Measurements from ENCODE around the gene ARHGAP28. TPM values are rescaled to one million over a fixed set of nuclear protein-coding genes. Genes with fewer than 3 reads are reported as not detected.

ARHGAP28 gene
- total RNA-seq, 2 donors from 2014 or later: 0.41 to 1.8 TPM

GRCh38 chr18:6948281-6949055 is 219.0 kb downstream of the ARHGAP28 start:
- H3K27me3 ChIP-seq (replicated peaks; ENCODE audit: insufficient read depth): no peaks in the 10 kb centered on the region
- no peak overlapping the region for H3K4me3 ChIP-seq
- TF ChIP-seq CTCF (IDR thresholded peaks at IDR 0.05): no peak
- ATAC-seq (ENCODE audit: insufficient number of reproducible peaks, low FRiP score, low read depth) (no peak), DNase-seq (ENCODE audit: low spot score) (no peak)
- no peak overlapping the region for H3K27ac ChIP-seq
- H3K9me3 ChIP-seq: no peaks in the 10 kb centered on the region
- H3K4me1 ChIP-seq (ENCODE audit: control insufficient read depth in 1 of 2, low read depth in 2 of 2): no peaks in the 10 kb centered on the region
- no peaks in the 10 kb centered on the region for H3K36me3 ChIP-seq

- no peak overlapping the region for H3K27ac ChIP-seq
- ATAC-seq (ENCODE audit: insufficient number of reproducible peaks, low FRiP score, low read depth) (no peak), DNase-seq (ENCODE audit: low spot score) (no peak)
- H3K27me3 ChIP-seq (replicated peaks; ENCODE audit: insufficient read depth): no peaks in the 10 kb centered on the region
- H3K4me3 ChIP-seq: no peak overlapping the region
- no peaks in the 10 kb centered on the region for H3K9me3 ChIP-seq
- no peaks in the 10 kb centered on the region for H3K4me1 ChIP-seq (ENCODE audit: control insufficient read depth in 1 of 2, low read depth in 2 of 2)
- no peak for TF ChIP-seq CTCF (IDR thresholded peaks at IDR 0.05)
- H3K36me3 ChIP-seq: no peaks in the 10 kb centered on the region
Measured at GRCh38 chr18:6949800-6950586, 220.5 kb downstream of the ARHGAP28 start.

- Histone ChIP-seq H3K36me3 (no peaks in the 10 kb centered on the region), H3K9me3 (no peaks in the 10 kb centered on the region), H3K27me3 (replicated peaks; ENCODE audit: insufficient read depth) (no peaks in the 10 kb centered on the region), H3K4me1 (ENCODE audit: control insufficient read depth in 1 of 2, low read depth in 2 of 2) (no peaks in the 10 kb centered on the region), H3K27ac (no peak overlapping the region), H3K4me3 (no peak overlapping the region)
- ATAC-seq (ENCODE audit: insufficient number of reproducible peaks, low FRiP score, low read depth): no peak
- DNase-seq (ENCODE audit: low spot score): no peak
- TF ChIP-seq CTCF (IDR thresholded peaks at IDR 0.05): no peak
Measured at GRCh38 chr18:6950641-6951040, 221.1 kb downstream of the ARHGAP28 start.

- H3K4me1 ChIP-seq (ENCODE audit: control insufficient read depth in 1 of 2, low read depth in 2 of 2): no peaks in the 10 kb centered on the region
- TF ChIP-seq CTCF (IDR thresholded peaks at IDR 0.05): no peak
- DNase-seq (ENCODE audit: low spot score) (no peak), ATAC-seq (ENCODE audit: insufficient number of reproducible peaks, low FRiP score, low read depth) (no peak)
- H3K27ac ChIP-seq: no peak overlapping the region
- H3K36me3 ChIP-seq: no peaks in the 10 kb centered on the region
- H3K9me3 ChIP-seq: no peaks in the 10 kb centered on the region
- no peaks in the 10 kb centered on the region for H3K27me3 ChIP-seq (replicated peaks; ENCODE audit: insufficient read depth)
- H3K4me3 ChIP-seq: no peak overlapping the region
Measured at GRCh38 chr18:6951336-6952090, 222.0 kb downstream of the ARHGAP28 start.

- no peak for ATAC-seq (ENCODE audit: insufficient number of reproducible peaks, low FRiP score, low read depth)
- Histone ChIP-seq H3K36me3 (no peaks in the 10 kb centered on the region), H3K27ac (no peak overlapping the region), H3K9me3 (no peaks in the 10 kb centered on the region), H3K27me3 (replicated peaks; ENCODE audit: insufficient read depth) (no peaks in the 10 kb centered on the region), H3K4me1 (ENCODE audit: control insufficient read depth in 1 of 2, low read depth in 2 of 2) (no peaks in the 10 kb centered on the region), H3K4me3 (no peak overlapping the region)
- TF ChIP-seq CTCF (IDR thresholded peaks at IDR 0.05): no peak
- DNase-seq (ENCODE audit: low spot score): no peak
Measured at GRCh38 chr18:6954501-6954900, 225.0 kb downstream of the ARHGAP28 start.
